Measurements from ENCODE around the gene FERMT2.
A peak's percentile ranks its signal among the peaks of the same experiment; 100 is the strongest.

Gene FERMT2, protein sequence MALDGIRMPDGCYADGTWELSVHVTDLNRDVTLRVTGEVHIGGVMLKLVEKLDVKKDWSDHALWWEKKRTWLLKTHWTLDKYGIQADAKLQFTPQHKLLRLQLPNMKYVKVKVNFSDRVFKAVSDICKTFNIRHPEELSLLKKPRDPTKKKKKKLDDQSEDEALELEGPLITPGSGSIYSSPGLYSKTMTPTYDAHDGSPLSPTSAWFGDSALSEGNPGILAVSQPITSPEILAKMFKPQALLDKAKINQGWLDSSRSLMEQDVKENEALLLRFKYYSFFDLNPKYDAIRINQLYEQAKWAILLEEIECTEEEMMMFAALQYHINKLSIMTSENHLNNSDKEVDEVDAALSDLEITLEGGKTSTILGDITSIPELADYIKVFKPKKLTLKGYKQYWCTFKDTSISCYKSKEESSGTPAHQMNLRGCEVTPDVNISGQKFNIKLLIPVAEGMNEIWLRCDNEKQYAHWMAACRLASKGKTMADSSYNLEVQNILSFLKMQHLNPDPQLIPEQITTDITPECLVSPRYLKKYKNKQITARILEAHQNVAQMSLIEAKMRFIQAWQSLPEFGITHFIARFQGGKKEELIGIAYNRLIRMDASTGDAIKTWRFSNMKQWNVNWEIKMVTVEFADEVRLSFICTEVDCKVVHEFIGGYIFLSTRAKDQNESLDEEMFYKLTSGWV

DNA sequence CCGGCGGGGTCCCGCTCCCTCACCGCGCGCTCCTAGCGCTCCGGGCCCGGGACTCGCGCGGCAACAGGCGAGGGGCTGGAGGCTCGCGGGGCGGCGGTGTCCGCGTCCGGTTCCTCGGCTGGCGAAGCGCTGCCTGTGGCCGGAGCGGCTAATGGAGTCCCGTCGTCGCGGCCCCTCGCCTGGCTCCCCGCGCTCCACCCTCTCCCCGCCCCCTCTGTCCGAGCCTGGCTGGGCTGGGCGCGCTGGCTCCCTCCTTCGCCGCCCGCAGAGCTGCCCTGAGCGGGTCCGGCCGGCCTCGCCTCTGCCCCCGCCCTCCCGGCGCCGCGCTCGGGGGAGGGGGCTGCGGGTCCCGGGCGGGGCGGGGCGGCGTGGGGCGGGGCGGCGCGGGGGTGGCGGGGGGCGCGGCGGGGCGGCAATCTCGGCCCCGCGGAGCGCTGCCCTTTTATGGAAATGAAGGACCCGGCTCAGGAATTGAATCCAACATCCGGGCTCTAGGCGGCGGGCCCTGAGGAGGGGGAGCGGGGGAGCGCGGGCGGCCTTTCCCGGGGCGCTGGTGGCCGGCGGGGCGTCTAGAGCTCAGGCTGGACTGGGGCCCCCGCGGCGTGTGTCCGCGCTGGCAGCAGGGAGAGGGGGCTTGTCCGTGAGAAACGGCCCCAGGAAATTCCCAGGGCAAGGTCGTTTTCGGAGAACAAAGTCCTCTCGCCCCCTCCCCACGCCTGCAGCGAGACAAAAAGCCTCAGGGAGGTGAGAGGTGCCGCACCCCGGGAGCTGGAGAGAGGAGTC, at the start of gene FERMT2:
Gene FERMT2 (minus strand): TSS at position 153 of the 783 bp plus-strand sequence. CDS start 482 bp downstream, outside the sequence.
- DNase-seq = no peak

- DNase-seq = no peak
Measured at GRCh38 chr14:52998376-52999015, 47.6 kb upstream of the FERMT2 start.

DNA sequence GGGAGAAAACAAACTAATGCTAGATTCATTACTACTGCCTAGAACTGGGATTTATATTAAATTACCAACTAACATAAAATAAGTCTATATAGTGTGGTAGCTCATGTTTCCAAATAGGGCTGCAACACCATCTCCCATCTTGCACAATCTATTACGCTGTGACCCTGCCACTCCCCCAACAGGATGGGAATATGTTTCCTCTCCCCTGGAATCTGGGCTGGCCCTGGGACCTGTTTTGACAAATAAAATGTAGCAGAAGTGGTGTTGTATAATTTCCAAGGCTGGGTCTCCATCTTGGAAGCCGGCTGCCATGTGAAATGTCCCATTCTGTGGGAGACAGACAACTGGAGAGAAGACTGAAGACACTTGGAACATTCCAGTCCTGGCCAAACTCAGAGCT, 45.6 kb upstream of the FERMT2 start:
- no peak for DNase-seq

GRCh38 chr14:52995998-52996397, 45.1 kb upstream of the FERMT2 start:
- DNase-seq = no peak

DNA sequence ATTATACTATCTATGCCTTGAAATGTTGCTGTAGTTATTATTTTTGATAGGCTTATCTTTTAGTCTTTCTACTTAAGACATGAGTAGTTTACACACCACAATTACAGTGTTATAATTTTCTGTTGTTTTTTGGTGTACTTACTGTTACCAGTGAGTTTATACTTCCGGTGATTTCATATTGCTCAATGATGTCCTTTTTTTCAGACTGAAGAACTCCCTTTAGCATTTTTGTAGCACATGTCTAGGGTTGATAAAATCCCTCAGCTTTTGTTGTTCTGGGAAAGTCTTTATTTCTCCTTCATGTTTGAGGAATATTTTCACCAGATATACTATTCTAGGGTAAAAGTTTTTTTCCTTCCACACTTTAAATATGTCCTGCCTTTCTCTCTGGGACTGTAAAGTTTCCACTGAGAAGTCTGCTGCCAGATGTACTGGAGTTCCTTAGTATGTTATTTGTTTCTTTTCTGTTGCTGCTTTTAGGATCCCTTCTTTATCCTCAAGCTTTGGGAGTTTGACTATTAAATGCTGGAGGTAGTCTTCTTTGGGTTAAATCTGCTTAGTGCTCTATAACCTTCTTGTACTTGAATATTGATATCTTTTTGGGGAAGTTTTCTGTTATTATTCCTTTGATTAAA, 41.5 kb upstream of the FERMT2 start:
- no peak for DNase-seq

- DNase-seq = no peak
Measured at GRCh38 chr14:52988139-52988538, 37.3 kb upstream of the FERMT2 start.

DNA sequence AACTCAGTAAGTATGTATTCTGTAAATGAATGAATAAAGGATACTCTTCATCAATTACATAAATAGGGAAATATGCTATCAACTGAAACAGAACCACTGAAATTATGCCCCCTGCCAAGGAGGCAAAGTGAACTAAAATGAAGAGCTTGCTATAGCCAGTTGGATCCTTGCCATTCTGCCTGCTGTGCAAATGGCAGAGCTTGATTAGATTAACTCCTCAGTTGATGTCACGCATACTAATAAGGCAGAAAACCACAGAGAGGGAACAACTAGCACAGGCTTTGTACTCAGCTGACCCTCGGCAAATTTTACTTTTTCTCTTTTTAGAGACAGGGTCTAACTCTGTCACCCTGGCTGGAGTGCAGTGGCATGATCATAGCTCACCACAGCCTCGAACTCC, 36.7 kb upstream of the FERMT2 start:
- DNase-seq = no peak

GRCh38 chr14:52987042-52987441, 36.2 kb upstream of the FERMT2 start:
- no peak for DNase-seq

GRCh38 chr14:52977798-52978197, 26.9 kb upstream of the FERMT2 start:
- no peak for DNase-seq

DNA sequence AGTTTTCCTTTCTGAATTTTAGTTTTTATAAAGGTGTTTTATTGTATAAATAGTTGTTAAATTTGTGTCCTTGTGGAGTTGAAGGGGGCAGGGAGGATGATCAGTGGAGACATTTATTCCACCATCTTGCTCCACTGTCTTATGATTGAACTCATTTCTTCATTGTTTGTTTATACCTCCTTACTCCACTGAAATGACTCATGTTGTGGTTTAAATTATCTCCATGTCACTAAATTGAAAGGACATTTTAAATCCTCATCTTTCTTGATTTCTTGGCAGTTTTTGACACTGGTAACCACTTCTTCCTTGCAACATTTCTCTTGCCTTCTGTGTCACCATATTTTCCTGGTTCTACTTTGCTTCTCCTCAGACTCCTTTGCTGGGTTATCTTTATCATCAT, 23.6 kb upstream of the FERMT2 start:
- no peak for DNase-seq

- DNase-seq = peak; percentile 44
Measured at GRCh38 chr14:52961060-52961639, 10.3 kb upstream of the FERMT2 start.

DNA sequence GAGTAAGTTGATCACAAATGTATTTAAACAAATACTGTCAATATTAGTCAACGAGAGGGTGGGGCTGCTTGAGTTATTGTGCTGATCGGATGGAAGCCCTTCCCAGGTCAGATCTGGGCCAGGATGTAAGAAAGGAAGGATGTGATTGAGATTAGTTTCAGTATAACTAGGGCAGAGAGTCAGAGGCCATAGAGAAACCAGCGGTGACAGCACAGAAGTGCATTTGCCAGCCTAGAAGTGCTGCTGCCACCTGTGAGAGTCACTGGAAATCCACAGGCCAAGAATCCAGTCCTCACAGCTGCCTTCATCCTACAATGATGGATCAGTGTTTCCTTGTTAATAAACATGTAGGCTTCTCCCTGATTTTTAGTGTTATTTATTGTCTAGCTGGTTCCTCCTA, 9.8 kb upstream of the FERMT2 start:
- no peak for DNase-seq

GRCh38 chr14:52954346-52955214, 3.7 kb upstream of the FERMT2 start:
- no peak for DNase-seq

- DNase-seq = no peak
Measured at GRCh38 chr14:52951681-52952554, 1.1 kb upstream of the FERMT2 start.

DNA sequence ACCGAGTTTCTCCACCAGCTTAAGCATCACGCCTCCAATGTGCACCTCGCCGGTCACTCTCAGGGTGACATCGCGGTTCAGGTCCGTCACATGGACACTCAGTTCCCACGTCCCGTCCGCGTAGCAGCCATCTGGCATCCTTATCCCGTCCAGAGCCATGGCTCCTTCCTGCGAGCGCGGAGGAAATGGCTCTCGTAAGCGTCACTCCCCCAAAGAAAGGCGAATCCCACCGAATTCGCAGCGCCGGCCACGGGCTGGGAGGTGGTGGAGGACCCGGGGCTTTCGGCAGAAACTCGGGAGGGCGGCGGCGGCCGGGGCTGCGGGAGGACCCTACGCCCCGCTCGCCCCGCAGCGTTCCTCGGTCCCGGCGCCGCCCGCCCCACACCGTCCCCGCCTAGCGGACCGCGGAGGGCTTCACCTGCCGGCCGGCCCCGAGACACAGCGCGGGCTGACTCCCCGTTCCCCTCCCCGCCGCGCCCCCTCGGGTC, 396 bp downstream of the FERMT2 start:
- DNase-seq = no peak

DNA sequence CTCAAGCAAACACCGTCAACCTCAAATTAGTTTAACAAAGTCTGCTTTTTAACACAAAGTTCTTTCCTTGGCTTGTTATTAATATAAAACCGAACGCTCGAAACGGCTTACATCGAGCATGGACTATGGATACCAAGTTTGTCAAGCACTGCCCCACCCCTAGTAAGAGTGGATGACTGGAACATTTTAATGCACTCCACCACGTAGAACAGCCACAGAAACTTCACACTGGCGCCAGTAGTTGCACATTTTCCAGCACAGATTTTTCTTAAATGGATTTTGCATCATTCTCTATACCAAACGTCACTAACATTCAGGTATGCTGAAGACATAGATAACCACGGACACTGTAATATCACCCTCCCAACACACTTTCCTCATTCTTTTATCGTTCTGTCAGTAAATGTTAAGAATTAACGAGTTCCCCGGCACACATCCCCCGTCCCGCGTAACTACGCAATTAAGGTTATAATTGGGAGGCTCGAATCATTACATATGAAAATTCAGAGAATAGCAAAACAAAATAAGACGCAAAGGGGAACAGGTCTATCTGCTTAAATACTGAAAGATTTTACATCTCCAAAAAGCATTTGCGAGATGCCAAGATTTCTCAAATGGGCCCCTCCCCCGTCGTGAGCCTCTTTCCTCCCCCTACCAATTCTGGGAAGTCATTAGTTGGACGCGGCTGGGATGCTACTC, 990 bp downstream of the FERMT2 start:
- no peak for DNase-seq

- DNase-seq = no peak
Measured at GRCh38 chr14:52949249-52949648, 1.6 kb downstream of the FERMT2 start.

DNA sequence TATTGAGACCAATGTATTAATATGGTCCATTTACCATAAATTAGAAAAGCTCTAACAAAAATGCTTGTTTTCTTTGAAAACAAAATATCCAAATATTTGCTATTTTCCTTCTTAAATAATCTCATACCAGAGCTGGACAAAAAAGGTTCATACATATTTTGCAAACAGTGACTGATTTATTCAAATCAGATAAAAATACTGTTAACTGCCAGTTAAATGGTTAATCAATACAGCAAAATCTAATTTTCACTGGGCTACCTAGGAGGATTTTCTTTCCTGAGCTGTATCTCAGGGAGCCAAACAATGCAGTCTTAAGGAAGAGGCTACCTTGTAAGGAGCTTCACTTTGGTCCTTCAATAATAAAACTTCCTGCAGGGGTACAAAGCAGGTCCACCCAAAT, 2.0 kb downstream of the FERMT2 start:
- no peak for DNase-seq

DNA sequence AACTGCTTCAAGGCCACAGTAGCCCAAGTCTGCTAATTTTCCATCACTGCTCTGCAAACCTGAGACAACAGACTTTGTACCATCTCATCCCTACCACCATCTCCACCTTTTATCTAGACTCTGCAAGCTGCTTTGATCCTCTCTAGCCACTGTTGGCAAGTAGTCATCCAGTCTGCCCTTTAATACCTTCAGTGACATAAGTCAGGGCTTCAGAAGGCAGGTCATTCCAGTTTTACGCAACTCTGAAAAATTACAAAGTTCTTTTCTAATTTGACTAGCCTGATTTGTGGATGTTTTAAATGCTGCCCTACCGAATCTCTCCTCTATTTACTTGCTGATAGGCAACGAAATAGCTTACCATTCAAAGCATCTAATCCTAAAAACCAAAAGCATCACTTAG, 2.8 kb downstream of the FERMT2 start:
- DNase-seq = no peak
